Muscle of arm (tissue), 14 donors: ENCODE measurements around the gene ASCL2. TPM values are rescaled to one million over a fixed set of nuclear protein-coding genes. Genes with fewer than 3 reads are reported as not detected.

Experiments
- DNase-seq: peaks from one replicate; pipeline ENCODE4 v3.0.0-alpha.2; 2013
- long read RNA-seq, 11 donors: transcript quantifications; one replicate each; lab custom pipeline, GENCODE V29; 2026
- polyA plus RNA-seq, 12 donors: library from polyadenylated mRNA; unstranded; fragments of 120-200 nt; gene quantifications; one replicate each; pipeline ENCODE4 v1.2.1, GENCODE V29; 2013; ENCODE audit not compliant: insufficient read length in 12 of 12

The ASCL2 gene, protein sequence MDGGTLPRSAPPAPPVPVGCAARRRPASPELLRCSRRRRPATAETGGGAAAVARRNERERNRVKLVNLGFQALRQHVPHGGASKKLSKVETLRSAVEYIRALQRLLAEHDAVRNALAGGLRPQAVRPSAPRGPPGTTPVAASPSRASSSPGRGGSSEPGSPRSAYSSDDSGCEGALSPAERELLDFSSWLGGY
- polyA plus RNA-seq, result 1 to 10 TPM in 1 of 12 donors, under 1 TPM in 7, not detected in 4; 0.08 to 1.0 (median 0.15) TPM
- long read RNA-seq, donor 1, transcript ASCL2-201 (2 exons, 1,852 nt), result major isoform, 23 of 55 reads
- long read RNA-seq, donor 1, partial matches to known transcripts, result 32 of 55 reads
- long read RNA-seq, donor 1, other reads (novel, unspliced or antisense), result 0 of 55 reads
- long read RNA-seq, donor 2, partial matches to known transcripts, result 0 of 1 reads
- long read RNA-seq, donor 2, other reads (novel, unspliced or antisense), result 0 of 1 reads
- long read RNA-seq, donor 3, result 0 reads
- long read RNA-seq, donor 4, result 0 reads
- long read RNA-seq, donor 5, result 0 reads
- long read RNA-seq, donor 6, result 0 reads
- long read RNA-seq, donor 7, result 0 reads
- long read RNA-seq, donor 8, partial matches to known transcripts, result 0 of 1 reads
- long read RNA-seq, donor 8, other reads (novel, unspliced or antisense), result 0 of 1 reads
- long read RNA-seq, donor 9, partial matches to known transcripts, result 0 of 1 reads
- long read RNA-seq, donor 9, other reads (novel, unspliced or antisense), result 0 of 1 reads
- long read RNA-seq, donor 10, result 0 reads
- long read RNA-seq, donor 11, result 0 reads

- no peak for DNase-seq
Observed at GRCh38 chr11:2270322-2271076, at the start of gene ASCL2. TSS of gene ASCL2 (minus strand) at chr11:2270588. CDS start at chr11:2270332, 256 bp downstream.

DNA sequence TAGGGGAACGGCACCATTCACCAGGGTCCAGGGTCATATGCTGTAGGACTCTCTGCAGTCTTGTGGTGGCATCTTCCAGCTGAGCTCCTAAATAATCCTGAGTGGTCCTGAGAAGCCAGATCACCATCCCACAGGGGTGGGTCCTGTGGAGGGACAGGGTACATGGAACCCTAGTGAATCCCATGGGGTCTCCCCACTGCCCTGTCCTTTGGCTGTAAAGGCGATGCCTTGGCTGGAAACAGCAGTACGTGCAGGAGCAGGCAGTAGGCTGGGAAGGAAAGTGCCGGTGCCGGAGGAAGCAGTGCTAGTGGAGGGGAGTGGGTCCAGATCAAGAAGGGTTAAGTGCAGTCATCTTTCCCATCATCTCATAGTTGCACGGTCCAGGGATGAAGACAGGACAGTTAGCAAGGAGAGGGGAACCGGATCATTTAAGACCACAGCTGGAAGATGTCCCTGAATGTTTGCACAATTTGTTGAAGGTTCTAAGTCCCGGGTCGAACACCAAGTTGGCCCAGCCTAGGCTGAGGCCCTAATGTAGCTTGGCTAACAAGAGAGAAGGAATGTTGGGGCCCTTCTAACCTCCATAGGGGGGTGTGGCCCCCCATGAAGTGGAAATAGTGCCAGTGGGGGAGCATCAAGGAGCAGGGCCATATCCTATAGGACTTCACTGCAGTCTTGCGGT is 49.5 kb upstream of the ASCL2 start:
- DNase-seq, result no peak

DNA sequence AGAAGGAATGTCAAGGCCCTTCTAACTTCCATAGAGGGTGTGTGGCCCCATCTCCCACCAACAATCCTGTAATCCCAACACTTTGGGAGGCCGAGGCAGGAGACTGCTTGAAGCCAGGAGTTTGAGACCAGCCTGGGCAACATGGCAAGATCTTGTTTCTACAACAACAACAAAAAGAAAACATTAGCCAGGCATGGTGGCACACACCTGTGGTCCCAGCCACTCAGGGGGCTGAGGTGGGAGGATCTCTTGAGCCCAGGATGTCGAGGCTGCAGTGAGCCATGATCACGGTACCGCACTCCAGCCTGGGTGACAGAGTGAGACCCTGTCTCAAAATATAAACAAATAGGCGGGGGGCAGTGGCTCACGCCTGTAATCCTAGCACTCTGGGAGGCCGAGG is 48.3 kb upstream of the ASCL2 start:
- DNase-seq, result no peak

DNA sequence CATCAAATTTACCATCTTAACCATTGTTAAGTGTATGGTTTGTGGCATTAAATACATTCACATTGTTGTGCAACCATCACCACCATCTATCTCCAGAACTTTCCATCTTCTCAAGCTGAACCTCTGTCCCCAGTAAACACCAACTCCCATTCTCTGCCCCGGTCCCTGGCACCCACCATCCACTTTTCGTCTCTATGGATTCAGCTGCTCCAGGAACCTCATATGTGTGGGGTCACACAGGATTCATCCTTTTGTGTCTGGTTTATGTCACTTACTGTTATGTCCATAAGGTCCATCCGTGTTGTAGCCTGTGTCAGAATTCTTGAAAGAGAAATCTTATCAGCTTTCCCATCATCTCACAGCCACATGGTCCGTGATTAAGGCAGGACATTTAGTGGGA is 47.7 kb upstream of the ASCL2 start:
- DNase-seq, result no peak

GRCh38 chr11:2317354-2318050 is 47.1 kb upstream of the ASCL2 start:
- DNase-seq, result no peak

GRCh38 chr11:2316963-2317244 is 46.5 kb upstream of the ASCL2 start:
- no peak for DNase-seq

DNA sequence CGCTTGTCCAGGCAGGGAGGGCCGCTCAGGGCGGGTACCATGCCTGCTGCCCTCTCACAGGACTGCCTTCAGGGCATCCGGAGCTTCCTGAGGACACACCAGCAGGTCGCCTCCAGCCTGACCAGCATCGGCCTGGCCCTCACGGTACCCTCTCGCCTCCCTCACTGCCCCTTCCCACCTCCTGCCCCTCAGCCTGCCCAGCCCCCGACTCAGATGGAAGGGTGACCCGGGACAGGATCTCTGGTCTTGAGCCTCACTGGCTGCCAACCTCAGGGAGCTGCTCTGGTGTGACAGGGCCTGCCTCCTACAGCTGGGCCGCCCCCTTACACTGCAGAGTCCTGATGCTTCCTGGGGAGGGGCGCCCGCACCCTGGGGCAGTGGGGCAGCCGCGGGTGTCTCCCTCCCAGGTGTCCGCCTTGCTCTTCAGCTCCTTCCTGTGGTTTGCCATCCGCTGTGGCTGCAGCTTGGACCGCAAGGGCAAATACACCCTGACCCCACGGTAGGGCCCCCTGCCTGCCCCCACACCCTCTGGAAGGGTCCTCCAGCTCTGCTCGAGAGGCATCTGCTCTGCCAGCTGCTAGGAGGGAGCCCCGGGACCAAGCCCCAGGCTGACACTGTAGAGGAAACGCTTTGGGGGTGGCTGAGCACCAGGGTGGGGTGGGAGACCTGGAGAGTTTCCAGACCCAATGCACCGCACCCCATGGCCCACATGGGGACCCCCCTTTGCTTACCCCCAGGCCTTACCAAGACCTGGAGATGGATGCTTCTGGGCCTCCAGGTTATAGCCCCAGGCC is 46.0 kb upstream of the ASCL2 start:
- DNase-seq, result no peak

GRCh38 chr11:2315395-2316168 is 45.2 kb upstream of the ASCL2 start:
- DNase-seq, result no peak

DNA sequence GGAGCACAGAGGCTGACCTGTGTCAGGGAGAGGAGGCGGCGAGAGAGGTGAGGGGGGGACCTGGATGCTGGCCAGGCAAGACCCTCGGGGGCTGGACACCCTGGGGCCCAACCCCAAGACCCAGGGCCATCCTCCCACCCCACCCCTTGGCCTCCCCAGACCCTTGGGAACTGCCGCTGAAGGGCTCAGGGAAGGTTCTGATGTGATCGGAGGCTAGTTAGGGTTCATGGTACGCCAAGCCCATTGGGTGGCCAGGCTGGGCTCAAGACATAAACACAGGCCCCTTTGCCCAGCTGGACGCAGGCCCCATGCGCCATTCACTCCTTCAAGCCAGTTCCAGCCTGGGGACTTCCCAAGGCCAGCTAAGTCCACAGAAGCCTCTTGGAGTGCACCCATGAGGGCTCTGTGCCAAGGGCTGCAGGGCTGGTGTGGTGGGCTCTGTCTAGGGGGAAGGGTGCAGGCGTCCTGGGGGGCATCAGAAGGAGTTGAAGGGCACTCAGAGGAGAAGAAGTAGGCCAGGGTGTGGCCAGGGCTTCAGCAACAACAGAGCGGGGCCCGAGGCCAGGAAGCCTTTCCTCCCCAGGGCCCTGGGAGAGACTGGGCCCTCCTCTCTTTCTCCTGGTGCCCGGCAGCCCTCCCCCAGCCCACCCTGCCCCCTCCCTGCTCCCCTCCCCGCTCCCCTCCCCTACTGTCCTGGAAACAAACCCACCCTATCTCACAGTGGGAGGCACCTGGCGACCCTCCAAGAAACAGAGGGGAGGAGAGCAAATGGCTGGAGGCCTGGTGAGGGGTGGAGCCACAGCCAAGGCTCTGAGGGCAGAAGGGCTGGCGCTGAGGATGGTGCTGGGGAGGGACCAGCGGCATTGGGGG is 44.4 kb upstream of the ASCL2 start:
- DNase-seq, result peak; percentile 84

DNA sequence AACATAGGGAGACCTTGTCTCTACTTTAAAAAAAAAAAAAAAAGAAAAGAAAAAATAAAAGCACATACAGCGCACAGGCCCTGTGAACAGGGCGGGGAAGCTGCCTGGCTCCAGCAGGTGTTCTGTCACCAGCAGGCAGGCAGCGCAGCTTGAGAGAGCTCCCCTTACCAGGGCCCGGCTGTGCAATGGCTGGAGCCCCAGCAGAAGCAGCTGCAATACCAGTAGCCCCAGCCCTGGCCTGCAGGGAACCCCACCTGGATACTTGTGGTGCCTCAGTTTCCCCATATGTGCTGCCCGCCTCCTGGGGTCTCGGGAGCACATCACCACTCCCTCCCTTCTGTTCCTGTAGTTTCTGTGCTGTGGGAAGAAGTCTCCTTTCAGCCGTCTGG is 43.7 kb upstream of the ASCL2 start:
- DNase-seq, result no peak

GRCh38 chr11:2313051-2313951 is 42.9 kb upstream of the ASCL2 start:
- DNase-seq, result no peak

DNA sequence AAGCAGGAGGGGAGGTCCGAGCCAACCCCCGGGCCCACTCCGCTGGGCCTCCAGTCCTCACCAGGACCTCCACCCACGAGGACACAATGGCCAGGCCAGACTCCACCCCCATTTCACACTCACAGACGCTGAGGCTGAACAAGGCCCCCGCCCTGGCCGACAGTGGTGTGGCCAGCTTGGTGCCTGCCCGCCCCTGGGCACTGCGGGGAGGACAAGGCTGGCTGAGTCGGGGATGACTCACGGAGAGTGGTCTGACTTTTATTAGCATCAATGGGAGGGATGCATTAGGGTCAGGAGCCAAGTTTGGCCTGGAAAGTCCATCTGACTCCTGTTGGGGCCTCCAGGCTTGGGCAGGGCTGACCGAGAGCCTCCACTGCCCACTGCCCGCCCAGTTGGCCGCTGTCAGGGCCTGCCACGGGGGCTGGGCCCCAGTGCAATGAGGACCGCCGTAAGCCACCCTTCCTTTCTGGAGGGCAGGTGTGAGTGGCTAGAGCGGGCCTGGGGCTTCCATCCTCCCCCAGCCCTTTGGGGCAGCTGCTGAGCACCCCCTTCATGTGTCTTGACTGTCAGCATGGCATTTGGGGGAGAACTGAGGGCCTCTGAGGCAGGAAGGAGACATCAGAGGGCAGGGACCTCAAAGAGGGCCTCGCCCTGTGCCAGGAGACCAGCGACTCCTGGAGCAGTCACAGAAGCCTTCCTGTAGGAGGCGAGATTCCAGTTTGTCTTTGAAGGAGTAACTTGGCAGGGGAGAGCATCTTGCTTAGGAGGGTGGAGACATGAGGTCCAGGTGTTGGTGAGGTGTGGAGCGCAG is 42.0 kb upstream of the ASCL2 start:
- DNase-seq, result no peak

- DNase-seq, result no peak
Observed at GRCh38 chr11:2311353-2312133, 41.2 kb upstream of the ASCL2 start.

GRCh38 chr11:2310786-2311352 is 40.5 kb upstream of the ASCL2 start:
- no peak for DNase-seq

DNA sequence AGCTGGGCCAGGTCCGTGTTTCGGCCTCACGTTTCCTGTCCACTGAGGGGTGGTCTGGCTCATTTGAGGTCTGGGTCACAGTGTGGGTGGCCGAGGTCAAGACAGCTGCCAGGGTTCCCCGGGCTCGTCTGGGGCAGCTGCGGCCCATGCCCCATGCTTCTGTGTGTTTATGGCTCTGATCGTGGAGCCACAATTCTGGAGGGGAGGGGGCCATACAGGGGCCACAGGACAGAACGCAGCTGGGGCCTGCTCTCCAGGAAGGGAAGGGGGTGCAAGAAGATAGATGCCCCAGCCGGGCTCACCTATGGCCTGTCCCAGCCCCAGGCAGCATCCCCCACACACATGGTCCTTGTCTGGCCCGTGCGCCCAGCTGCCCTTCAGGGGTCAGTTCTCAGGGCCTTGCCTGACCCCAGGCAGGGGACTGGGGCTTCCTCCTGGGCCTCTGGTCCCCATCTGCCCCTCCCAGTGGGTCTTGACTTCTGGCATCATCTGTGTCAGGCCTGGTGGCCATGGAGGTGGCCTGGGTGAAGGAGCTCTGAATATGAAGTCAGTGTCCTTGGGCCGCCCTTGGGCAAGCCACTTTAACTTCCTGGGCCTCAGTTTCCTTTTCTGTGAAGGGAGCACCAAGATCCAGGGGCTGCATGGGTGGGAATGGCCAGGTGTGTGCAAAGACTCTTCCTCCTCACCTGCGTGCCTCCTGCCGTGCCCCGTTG is 39.8 kb upstream of the ASCL2 start:
- no peak for DNase-seq
